NCI-H1694 (cell line): ENCODE results near the gene BCAT1.
"Not testable (repeated sequence)": the region's sequence is repeated elsewhere in the genome, so short reads cannot be mapped to it uniquely, and the experiment has no call there.

ENCODE experiments used
- DNase-seq: peaks from one replicate; lab custom pipeline; 2025; lab: John Stamatoyannopoulos, UW

BCAT1 gene

GRCh38 chr12:24856541-24856940 is 92.4 kb downstream of the BCAT1 start:
- no peak for DNase-seq

DNA sequence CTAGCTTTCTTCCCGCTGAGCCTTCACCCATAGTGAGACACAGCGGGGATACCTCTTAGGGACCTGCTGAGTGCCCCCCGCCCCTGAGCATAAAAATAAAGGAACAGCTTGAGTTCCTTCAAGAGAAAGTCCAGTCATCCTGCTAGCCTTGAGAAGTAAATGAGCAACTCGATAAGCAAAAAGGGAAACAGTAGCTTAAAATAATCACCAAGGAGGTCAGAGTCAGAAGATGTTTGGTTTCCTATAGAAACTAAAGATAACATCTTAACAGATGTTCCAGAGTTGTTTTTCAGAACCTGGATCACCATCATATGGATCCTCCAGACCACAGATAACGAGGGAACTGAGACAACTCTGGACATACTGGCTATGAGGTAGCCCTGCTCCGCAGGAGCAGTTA is 94.0 kb downstream of the BCAT1 start:
- DNase-seq, result no peak

GRCh38 chr12:24854017-24854416 is 94.9 kb downstream of the BCAT1 start:
- DNase-seq, result no peak

- no peak for DNase-seq
These were observed 95.3 kb downstream of the BCAT1 start for GRCh38 chr12:24853588-24853987.

- DNase-seq, result no peak
These were observed 95.8 kb downstream of the BCAT1 start for GRCh38 chr12:24853094-24853493.

- DNase-seq, result no peak
These were observed 96.5 kb downstream of the BCAT1 start for GRCh38 chr12:24852420-24852819.

DNA sequence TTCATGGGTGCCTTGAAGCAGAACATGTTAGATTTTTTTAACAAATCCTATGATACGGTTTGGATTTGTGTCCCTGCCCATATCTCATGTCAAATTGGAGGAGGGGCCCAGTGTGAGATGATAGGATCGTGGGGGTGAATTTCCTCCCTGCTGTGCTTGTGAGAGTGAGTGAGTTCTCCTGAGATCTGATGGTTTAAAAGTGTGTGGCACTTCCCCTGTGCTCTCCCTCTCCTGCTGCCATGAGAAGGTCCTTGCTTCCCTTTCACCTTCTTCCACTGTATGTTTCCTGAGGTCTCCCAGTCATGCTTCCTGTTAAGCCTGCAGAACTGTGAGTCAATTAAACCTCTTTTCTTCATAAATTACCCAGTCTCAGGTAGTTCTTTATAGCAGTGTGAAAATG is 97.0 kb downstream of the BCAT1 start:
- not testable (repeated sequence) for DNase-seq

GRCh38 chr12:24851341-24851740 is 97.6 kb downstream of the BCAT1 start:
- DNase-seq, result no peak

GRCh38 chr12:24850496-24850895 is 98.4 kb downstream of the BCAT1 start:
- no peak for DNase-seq

GRCh38 chr12:24848941-24849477 is 99.9 kb downstream of the BCAT1 start:
- DNase-seq, result no peak

DNA sequence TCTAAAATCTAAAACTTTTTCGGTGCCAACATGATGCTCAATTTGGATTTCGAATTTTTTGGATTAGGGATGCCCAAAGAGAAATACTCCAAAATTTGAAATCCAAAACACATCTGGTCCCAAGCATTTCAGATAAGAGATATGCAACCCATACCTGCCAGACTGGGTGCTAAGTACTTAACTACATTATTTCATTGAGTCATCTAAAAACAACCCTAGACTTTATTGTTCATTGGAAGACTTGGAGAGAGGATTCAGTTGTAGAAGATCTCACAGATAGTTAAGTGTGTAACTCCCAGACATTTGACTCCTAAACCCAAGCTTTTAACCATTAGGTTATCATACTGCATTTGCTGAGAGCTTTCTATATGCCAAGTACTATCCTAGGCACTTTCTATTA is 102.2 kb downstream of the BCAT1 start:
- no peak for DNase-seq

- no peak for DNase-seq
These were observed 103.3 kb downstream of the BCAT1 start for GRCh38 chr12:24845615-24846014.

DNA sequence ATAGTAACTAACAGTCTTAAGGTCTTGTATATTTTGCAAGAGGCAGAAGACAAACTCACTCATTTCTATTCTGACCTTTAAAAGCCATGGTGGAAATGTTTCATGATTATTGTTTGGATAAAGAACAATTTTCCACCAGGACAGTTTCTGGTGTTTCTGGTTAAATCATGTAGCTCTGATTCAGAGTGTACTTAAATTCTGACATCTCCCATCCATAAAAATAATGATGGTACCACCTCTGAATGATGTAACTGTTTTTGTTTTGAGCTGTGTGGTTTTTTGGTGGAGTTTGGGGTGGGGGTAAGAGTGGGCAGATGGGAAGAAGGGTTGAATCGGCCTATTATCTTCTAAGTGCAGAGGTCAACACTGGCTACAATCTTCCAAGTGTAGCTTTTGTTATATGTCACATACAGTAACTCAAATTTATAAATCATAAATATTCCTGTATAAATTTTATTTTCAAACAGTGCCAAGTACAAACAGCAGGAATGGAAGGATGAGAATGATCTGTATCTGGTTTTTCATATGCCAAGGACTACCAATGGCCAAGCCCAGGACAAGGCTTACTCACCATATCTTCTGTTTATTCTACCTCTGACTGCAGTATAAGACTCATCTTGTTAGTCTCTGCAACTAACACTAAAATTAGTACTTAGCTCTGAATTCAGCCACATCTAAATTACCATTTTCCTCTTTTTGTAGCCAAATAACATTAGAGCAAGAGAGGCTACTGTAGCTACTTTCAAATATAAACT is 108.7 kb downstream of the BCAT1 start:
- DNase-seq, result no peak

- no peak for DNase-seq
These were observed 109.6 kb downstream of the BCAT1 start for GRCh38 chr12:24839268-24839791.

DNA sequence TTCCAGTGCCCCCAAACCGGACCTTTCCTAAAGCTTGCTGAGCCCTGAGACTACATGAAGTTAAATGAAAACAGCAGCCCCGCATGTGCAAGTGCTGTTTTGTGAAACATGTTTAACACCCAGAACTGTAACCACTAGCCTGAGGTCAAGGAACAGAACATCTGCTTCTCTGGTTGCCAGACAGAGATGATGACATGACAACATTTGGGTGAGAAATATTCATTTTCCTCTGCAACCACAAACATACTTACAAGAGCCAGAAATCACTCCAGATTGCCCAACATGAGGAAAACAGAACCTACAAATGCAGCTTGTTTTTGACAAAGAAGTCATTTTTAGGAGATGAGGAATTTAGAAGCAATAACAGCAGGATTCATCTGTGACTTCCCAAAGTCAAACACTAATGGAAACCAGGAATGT is 110.4 kb downstream of the BCAT1 start:
- DNase-seq, result no peak

GRCh38 chr12:24835377-24835776 is 113.5 kb downstream of the BCAT1 start:
- DNase-seq, result no peak

DNA sequence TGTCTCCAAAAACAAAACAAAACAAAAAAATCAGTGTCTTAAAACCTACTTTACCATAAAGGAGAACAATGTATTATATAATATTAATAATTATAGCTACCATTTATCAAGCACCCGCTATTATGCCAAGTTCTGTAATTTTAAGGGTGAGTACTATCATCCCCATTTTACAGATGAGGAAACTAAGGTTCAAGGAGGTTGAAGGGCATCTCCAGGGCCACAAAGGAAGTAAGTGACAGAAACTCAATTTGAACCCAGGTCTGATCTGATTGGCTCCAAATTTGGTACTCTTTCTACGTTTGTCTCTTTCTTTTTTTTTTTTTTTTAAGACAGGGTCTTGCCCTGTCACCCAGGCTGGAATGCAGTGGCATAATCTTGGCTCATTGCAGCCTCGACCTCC is 115.4 kb downstream of the BCAT1 start:
- no peak for DNase-seq

- DNase-seq, result no peak
These were observed 124.9 kb downstream of the BCAT1 start for GRCh38 chr12:24823808-24824515.

GRCh38 chr12:24822121-24822899 is 126.6 kb downstream of the BCAT1 start:
- no peak for DNase-seq

- DNase-seq, result no peak
These were observed 127.2 kb downstream of the BCAT1 start for GRCh38 chr12:24821691-24822090.

GRCh38 chr12:24820872-24821271 is 128.0 kb downstream of the BCAT1 start:
- DNase-seq, result no peak

- DNase-seq, result no peak
These were observed 130.6 kb downstream of the BCAT1 start for GRCh38 chr12:24818351-24818750.

- DNase-seq, result no peak
These were observed 133.8 kb downstream of the BCAT1 start for GRCh38 chr12:24815114-24815423.
